HFF-Myc (cell line): ENCODE results near the gene FERMT3.
A peak's percentile ranks its signal among the peaks of the same experiment; 100 is the strongest.

ENCODE experiments used
- DNase-seq: peaks from one replicate; pipeline ENCODE4 v3.0.0-alpha.2; 2011; ENCODE audit warnings: low read depth; ENCODE audit errors: extremely low read depth
- H3K4me3 ChIP-seq: replicated peaks from 2 replicates; pipeline ENCODE4 v1.5.1; 2011; ENCODE audit warnings: low read depth, mild to moderate bottlenecking, control low read depth, low read length
- TF ChIP-seq, protein P1 (sequence below): IDR thresholded peaks from 2 replicates; pipeline ENCODE4 v1.5.1; 2012; ENCODE audit warnings: mild to moderate bottlenecking, low read depth, low read length, control low read depth; ENCODE audit errors: missing control alignments

FERMT3 gene

DNA sequence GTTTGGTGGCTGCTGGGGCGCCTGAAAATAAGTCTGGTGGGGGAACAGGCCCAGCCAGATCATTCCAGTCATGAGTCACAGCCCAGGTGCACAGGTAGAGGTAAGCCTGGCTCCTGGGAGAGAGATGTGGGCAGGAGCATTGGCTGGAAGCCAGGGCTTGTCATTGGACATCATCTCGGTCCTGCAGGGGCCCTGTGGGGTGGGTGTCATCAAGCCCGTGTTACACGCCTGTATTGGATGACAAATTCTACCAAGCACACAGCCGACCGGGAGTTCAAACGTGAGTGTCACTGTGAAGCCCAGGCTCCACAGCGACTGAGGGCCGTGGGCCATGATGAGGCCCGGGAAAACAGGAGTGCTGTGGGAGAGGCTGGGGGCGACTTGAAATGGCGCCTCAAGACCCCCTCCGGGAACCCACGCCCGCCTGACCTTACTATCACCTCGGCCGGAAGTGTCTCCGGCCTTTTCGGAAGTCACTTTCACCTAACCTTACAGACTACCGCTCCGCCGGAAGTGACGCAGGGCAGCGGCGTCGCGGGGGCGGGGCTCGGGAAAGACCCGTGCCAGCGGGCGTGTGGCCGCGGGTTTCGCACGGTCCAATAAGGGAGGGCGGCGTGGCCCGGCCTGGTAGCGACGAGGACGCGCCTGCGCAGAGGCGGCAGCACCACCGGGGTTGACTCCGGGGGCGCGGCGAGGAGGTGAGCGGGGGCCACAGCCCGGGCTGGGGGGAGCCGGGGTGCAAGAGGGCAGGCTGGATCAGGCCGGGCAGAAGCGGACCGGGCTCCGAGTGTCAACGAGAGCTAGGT lies 34.1 kb downstream of the FERMT3 start, which contains the start of gene FKBP2:
TSS of gene FKBP2 (plus strand) at position 661 of the 806 bp plus-strand sequence. CDS start 1,293 bp downstream, outside the sequence.
- peak; percentile 81 for DNase-seq
- peak within 1 kb of the TSS; percentile 80 for H3K4me3 ChIP-seq
- TF ChIP-seq, protein P1, sequence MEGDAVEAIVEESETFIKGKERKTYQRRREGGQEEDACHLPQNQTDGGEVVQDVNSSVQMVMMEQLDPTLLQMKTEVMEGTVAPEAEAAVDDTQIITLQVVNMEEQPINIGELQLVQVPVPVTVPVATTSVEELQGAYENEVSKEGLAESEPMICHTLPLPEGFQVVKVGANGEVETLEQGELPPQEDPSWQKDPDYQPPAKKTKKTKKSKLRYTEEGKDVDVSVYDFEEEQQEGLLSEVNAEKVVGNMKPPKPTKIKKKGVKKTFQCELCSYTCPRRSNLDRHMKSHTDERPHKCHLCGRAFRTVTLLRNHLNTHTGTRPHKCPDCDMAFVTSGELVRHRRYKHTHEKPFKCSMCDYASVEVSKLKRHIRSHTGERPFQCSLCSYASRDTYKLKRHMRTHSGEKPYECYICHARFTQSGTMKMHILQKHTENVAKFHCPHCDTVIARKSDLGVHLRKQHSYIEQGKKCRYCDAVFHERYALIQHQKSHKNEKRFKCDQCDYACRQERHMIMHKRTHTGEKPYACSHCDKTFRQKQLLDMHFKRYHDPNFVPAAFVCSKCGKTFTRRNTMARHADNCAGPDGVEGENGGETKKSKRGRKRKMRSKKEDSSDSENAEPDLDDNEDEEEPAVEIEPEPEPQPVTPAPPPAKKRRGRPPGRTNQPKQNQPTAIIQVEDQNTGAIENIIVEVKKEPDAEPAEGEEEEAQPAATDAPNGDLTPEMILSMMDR: no peak

DNA sequence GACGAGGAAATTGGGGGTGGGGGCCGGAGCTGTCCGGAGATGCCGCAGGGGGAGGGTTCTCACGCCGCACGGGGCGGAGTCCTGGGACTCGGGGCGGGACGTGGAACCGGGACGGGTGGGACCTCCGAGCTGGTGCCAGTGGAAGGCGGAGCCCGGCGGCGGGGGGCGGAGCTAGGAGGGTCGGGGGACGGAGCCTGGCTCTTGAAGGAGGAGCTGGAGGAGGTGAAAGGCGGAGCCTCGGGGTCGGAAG lies 34.6 kb downstream of the FERMT3 start:
- TF ChIP-seq, protein P1: no peak
- no peak for DNase-seq
- peak overlapping the region; percentile 80 for H3K4me3 ChIP-seq

DNA sequence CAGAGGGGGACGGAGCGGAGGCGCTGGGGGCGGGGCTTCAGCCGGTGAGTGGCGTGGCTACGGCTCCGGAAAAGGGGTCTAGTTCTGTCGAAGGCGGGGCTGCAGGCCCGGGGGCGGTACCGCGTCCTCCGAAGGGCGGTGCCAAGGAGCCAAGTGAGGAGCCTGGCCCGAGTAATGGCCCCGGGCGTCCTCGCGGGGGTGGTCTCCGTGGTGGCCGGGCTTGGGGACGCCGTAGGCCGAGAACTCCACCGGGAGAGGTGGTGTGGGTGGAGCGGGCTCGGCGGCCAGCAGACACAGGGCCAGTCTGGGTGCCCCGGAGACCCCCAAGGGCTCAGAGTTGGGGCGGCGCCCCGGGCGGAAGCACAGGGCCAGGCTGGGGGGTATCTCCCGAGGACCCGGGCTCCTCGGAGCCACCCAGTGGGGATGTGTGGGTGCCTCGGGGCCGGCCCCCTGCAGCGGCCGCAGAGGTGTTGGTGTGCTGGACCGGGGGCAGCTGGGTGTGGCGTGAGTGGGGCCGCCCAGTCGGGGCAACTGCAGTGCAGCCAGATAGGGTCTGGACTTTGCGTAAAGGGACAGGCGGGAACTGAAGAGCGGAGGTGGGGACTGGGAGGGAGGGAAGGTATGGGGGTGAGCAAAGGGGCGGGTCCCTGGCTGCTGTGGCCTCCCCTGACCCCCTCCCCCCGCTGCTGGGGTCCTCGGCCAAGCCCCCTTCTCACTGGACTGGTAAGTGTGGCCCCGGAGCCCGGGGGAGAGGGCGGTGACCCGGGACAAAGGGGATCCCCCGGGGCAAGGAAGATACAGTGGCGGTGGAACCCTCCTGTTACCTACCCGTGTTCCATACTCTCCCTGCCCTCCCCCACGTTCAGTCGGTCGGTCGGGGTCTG lies 35.2 kb downstream of the FERMT3 start:
- TF ChIP-seq, protein P1: no peak
- peak; percentile 96 for DNase-seq
- H3K4me3 ChIP-seq: peak overlapping the region; percentile 80

DNA sequence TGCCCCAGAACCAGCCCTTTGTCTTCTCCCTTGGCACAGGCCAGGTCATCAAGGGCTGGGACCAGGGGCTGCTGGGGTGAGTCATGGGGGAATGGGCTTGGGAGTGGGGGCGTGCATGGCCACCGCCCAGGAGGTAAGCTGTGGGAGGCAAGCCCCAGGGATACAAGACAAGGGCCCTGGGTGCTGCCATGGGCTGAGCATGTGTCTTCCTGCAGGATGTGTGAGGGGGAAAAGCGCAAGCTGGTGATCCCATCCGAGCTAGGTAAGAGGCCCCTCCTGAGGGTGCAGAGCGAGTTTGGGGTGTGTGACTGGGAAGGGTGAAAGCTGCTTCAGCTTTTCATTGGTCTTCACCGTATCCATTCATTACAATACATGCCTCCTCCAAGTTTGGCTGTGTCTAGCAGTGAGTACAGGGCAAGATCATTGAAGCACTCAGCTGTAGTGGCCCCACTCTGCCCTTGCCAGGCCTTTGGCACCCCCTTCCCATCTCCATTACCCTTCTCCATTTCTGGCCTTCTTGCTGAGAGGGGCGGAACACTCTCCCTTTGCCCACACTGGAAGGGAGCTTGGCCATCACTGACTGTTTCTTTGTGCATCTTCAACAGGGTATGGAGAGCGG lies 36.8 kb downstream of the FERMT3 start:
- TF ChIP-seq, protein P1: no peak
- H3K4me3 ChIP-seq: peak overlapping the region; percentile 80; the same call in 1 of the 2 replicates
- DNase-seq: no peak

DNA sequence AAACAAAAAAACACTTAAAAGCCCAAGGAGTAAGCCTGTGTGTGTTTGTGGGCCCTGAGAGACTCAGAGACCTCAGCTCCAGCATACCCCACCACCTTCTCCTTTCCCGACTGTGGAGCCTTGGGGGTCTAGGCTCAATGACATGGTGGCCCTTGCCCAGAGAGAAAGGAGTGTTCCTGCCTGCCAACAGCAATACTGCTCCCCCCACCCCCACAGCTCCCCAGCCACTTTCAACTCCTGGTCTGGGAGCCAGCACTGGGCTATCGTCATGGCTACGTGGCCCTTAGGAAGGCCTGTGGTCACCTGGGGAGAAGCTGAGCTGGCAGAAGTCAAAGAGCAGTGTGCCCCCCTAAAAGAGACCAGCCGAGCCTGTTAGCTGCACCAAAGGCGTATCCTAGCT lies 37.6 kb downstream of the FERMT3 start:
- no peak for DNase-seq
- TF ChIP-seq, protein P1: no peak
- H3K4me3 ChIP-seq: peak overlapping the region; percentile 99; the same call in 1 of the 2 replicates

DNA sequence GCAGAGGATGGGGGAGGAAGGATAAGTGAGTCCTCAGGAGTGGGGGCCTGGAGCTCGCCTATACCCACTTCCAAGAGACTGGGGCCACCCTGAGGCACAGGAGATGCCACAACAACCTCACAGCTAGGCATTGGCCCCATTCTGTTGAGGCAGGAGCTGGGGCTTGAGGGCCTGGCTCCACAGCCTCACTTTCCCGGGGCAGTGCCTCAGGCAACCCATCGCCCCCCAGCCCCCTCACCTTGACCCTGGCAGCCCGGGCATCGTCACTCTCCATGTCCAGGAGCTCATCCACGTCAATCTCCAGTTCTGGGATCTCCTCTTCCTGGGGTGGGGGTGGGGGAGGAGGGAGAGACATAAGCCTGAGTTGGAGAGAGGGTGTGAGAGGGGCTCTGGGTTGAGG lies 38.4 kb downstream of the FERMT3 start:
- H3K4me3 ChIP-seq: peak overlapping the region; percentile 99
- TF ChIP-seq, protein P1: no peak
- DNase-seq: no peak
